Calu3 (cell line): Measurements from ENCODE around the gene SF1. TPM values are rescaled to one million over a fixed set of nuclear protein-coding genes. Genes with fewer than 3 reads are reported as not detected.

Source experiments
- BruUV-seq: library from RNA; stranded (reverse); fragments of 400-500 nt; replicated peaks from 2 replicates; lab custom pipeline; 2021; lab: Mats Ljungman, UMichigan
- CTCF ChIA-PET: fragments of 300-600 bp; sonication (Branson Sonifier 250); formaldehyde crosslinking; loops from one replicate; lab custom pipeline; 2022; ENCODE audit warnings: antibody characterized with exemption; lab: Charles Lee
- DNase-seq: peaks from one replicate; pipeline ENCODE4 v3.0.0; 2022
- H3K27ac Mint-ChIP-seq: one replicate; pipeline ENCODE4 v1.8.0; 2022; ENCODE audit warnings: mixed read lengths; ENCODE audit not compliant: unreplicated experiment
- H3K27me3 Mint-ChIP-seq: one replicate; pipeline ENCODE4 v1.8.0; 2022; ENCODE audit warnings: mixed read lengths; ENCODE audit not compliant: unreplicated experiment
- H3K36me3 Mint-ChIP-seq: one replicate; pipeline ENCODE4 v1.8.0; 2022; ENCODE audit warnings: mild to moderate bottlenecking, moderate library complexity, mixed read lengths; ENCODE audit not compliant: insufficient read depth, unreplicated experiment
- H3K4me1 Mint-ChIP-seq: one replicate; pipeline ENCODE4 v1.8.0; 2022; ENCODE audit warnings: mild to moderate bottlenecking, low read depth, mixed read lengths; ENCODE audit not compliant: unreplicated experiment
- H3K4me3 Mint-ChIP-seq: one replicate; pipeline ENCODE4 v1.8.0; 2022; ENCODE audit warnings: mild to moderate bottlenecking, low read depth, moderate library complexity, mixed read lengths; ENCODE audit not compliant: unreplicated experiment
- H3K9me3 Mint-ChIP-seq: one replicate; pipeline ENCODE4 v1.8.0; 2022; ENCODE audit warnings: low read depth, mixed read lengths; ENCODE audit not compliant: unreplicated experiment
- intact Hi-C: fragments of 100-400 bp; cut with micrococcal nuclease; formaldehyde crosslinking; loops from one replicate; pipeline ENCODE4 v1.10.0; 2022; ENCODE audit not compliant: unreplicated experiment
- total RNA-seq: library from RNA; stranded (reverse); gene quantifications from 2 replicates; pipeline ENCODE4 v1.2.3, GENCODE V29; 2022
- TF ChIP-seq, protein P1 (sequence below): fragments of 200-600 bp; IDR thresholded peaks from one replicate; pipeline ENCODE4 v1.8.0; 2022; ENCODE audit warnings: antibody characterized with exemption; ENCODE audit not compliant: unreplicated experiment

SF1 gene
- total RNA-seq, 1 experiment from 2014 or later, result 312 TPM

- H3K4me3 Mint-ChIP-seq, result no peak overlapping the region
- H3K4me1 Mint-ChIP-seq, result no peaks in the 10 kb centered on the region
- H3K36me3 Mint-ChIP-seq, result no peaks in the 10 kb centered on the region
- CTCF ChIA-PET, result no interaction called here
- no peak for DNase-seq
- no TSS peak for BruUV-seq
- intact Hi-C loops, result no loop called here
- peaks cover 97% of the 10 kb centered on the region for H3K27me3 Mint-ChIP-seq
- H3K27ac Mint-ChIP-seq, result no peak overlapping the region
- no peaks in the 10 kb centered on the region for H3K9me3 Mint-ChIP-seq
- TF ChIP-seq, protein P1, sequence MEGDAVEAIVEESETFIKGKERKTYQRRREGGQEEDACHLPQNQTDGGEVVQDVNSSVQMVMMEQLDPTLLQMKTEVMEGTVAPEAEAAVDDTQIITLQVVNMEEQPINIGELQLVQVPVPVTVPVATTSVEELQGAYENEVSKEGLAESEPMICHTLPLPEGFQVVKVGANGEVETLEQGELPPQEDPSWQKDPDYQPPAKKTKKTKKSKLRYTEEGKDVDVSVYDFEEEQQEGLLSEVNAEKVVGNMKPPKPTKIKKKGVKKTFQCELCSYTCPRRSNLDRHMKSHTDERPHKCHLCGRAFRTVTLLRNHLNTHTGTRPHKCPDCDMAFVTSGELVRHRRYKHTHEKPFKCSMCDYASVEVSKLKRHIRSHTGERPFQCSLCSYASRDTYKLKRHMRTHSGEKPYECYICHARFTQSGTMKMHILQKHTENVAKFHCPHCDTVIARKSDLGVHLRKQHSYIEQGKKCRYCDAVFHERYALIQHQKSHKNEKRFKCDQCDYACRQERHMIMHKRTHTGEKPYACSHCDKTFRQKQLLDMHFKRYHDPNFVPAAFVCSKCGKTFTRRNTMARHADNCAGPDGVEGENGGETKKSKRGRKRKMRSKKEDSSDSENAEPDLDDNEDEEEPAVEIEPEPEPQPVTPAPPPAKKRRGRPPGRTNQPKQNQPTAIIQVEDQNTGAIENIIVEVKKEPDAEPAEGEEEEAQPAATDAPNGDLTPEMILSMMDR, result no peak
Measured at GRCh38 chr11:64720640-64721358, 57.5 kb downstream of the SF1 start.

- intact Hi-C loops, result no loop called here
- CTCF ChIA-PET, result no interaction called here
- Mint-ChIP-seq H3K27ac (no peak overlapping the region), H3K36me3 (no peaks in the 10 kb centered on the region), H3K4me1 (no peaks in the 10 kb centered on the region), H3K9me3 (no peaks in the 10 kb centered on the region), H3K4me3 (no peak overlapping the region), H3K27me3 (peaks cover 97% of the 10 kb centered on the region)
- no TSS peak for BruUV-seq
- DNase-seq, result no peak
- TF ChIP-seq, protein P1, result no peak
Measured at GRCh38 chr11:64720167-64720566, 58.2 kb downstream of the SF1 start.

DNA sequence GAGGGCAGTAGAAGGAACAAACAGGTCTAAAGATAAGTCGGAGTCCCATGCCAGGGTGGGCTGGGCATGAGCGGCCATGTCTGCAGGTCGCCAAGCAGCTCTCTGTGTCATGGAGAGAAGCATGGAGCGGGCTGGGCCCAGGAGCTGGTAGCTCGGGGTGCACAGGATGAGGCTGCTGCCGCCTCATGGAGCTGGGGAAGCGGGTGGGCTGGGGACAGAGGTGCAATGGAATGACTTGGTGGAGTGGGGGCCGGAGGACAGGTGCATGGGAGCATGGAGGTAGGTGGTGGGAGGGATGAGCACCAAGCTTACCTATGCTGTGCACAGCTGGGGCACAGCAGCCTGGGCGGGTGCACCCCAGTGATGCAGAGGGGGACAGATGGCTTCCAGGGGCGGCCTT lies 58.9 kb downstream of the SF1 start:
- Mint-ChIP-seq H3K4me3 (no peak overlapping the region), H3K9me3 (no peaks in the 10 kb centered on the region), H3K4me1 (no peaks in the 10 kb centered on the region), H3K36me3 (no peaks in the 10 kb centered on the region), H3K27me3 (peaks cover 97% of the 10 kb centered on the region), H3K27ac (no peak overlapping the region)
- no TSS peak for BruUV-seq
- CTCF ChIA-PET, result no interaction called here
- TF ChIP-seq, protein P1, result no peak
- DNase-seq, result no peak
- intact Hi-C loops, result no loop called here

- Mint-ChIP-seq H3K27ac (no peak overlapping the region), H3K4me1 (no peaks in the 10 kb centered on the region), H3K4me3 (no peak overlapping the region), H3K9me3 (no peaks in the 10 kb centered on the region), H3K36me3 (no peaks in the 10 kb centered on the region), H3K27me3 (peaks cover 97% of the 10 kb centered on the region)
- TF ChIP-seq, protein P1, result no peak
- DNase-seq, result no peak
- no TSS peak for BruUV-seq
- CTCF ChIA-PET, result no interaction called here
- intact Hi-C loops, result no loop called here
Measured at GRCh38 chr11:64718780-64719124, 59.6 kb downstream of the SF1 start.
